ENCODE data around the gene PRR5.

GRCh38 chr22:44730490-44731356, 28.7 kb downstream of the PRR5 start:
- no peak for TF ChIP-seq CTCF (IDR thresholded peaks at IDR 0.05; ENCODE audit: low read depth, low read length)
- no peak for TF ChIP-seq MAX (IDR thresholded peaks at IDR 0.05; ENCODE audit: low read depth, low read length)
- no peak for TF ChIP-seq POLR2A (IDR thresholded peaks at IDR 0.05; ENCODE audit: extremely low read depth, insufficient read length)
- no peak for TF ChIP-seq MYC (IDR thresholded peaks at IDR 0.05; ENCODE audit: low read depth, low read length)
